IPS-NIHi7 (cell line): ENCODE data around the gene ARPC1A.
"Not testable (repeated sequence)": the region's sequence is repeated elsewhere in the genome, so short reads cannot be mapped to it uniquely, and the experiment has no call there.

ENCODE experiments used
- DNase-seq: peaks from one replicate; pipeline ENCODE4 v3.0.0; 2012; ENCODE audit warnings: mixed read lengths; ENCODE audit errors: extremely low spot score

The ARPC1A gene

DNA sequence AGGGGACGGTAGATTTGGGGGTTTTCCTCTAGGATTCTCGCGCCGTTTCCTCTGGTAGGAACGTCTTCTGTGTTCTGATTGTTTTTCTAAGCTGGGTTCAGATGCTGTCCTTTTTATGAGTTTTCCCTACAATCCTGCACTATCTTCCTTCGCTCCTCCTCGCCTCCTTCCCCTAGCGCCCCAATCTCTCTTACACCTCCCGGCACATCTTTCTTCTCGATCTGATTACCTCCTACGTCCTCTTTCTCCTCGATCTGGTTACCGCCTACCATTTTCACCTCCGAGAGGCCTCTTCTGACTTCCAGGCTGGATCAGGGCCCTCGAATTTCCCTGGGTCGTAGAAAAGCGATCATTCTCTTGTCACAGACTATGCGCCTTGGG is 83.5 kb downstream of the ARPC1A start:
- DNase-seq = no peak

DNA sequence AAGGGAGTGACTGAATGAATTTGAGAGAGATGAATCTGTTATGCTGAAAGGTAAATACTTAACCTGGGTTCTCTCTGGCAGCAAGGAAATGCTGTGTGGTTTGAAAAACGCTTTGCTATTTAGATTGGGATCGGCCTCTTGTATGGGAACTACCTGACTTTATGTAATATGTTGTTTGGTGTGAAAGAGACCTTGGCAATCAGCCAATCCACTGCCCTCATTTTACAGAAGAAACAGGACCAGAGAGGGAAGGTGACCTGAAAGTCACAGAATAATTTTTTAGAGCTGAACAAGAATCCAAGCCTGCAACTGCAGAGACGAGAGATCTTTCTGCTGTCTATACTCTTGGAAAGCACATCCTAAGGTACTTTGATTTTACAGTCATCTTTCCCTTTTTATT is 84.1 kb downstream of the ARPC1A start:
- no peak for DNase-seq

DNA sequence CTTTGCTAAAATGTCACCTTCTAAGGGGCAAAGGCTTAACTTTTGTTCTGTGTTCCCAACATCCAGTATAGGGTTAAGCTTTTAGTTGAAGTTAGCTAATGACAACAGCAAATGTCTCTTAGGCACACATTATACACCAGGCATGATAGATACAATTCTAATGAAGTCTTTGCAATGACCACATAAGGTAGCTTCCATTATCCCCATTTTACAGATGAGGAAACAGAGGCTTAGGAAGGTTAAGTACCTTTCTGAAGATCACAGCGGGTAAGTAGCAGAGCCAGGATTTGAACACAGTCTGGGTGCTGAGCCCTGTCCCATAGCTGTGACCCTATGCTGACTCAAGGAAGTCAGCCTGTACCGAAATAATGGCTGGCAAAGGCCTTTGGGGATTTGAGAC is 84.9 kb downstream of the ARPC1A start:
- no peak for DNase-seq

DNA sequence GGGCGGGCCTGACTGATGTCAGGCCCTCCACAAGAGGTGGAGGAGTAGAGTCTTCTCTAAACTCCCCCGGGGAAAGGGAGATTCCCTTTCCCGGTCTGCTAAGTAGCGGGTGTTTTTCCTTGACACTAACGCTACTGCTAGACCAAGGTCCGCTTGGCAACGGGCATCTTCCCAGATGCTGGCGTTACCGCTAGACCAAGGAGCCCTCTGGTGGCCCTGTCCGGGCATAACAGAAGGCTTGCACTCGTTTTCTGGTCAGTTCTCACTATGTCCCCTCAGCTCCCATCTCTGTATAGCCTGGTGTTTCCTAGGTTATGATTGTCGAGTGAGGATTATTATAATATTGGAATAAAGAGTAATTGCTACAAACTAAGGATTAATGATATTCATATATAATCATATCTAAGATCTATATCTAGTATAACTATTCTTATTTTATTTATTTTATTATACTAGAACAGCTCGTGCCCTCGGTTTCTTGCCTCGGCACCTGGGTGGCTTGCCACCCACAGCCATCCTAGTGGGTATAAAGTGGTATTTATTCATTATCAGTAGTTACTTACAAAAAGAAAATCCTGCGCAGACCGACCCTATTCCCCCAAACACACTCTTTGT is 89.9 kb downstream of the ARPC1A start:
- not testable (repeated sequence) for DNase-seq
